Body of pancreas (tissue), 4 donors: Measurements from ENCODE around the gene ZBED1.

ENCODE experiments used
- POLR2A ChIP-seq, 3 donors: fragments of 450-650 bp; IDR thresholded peaks; one replicate each; pipeline ENCODE4 v1.6.1; 2016; ENCODE audit warnings: antibody characterized with exemption in 3 of 3, mild to moderate bottlenecking in 2 of 3
- TF ChIP-seq, protein P1 (sequence below), 7 experiments: fragments of 450-650 bp in 4 of 7; fragments of 200-600 bp in 3 of 7; sonication (generic) in 3 of 7; IDR thresholded peaks; one replicate each; pipeline ENCODE4 v1.5.1; 2016 to 2019; ENCODE audit warnings: antibody characterized with exemption in 7 of 7

DNA sequence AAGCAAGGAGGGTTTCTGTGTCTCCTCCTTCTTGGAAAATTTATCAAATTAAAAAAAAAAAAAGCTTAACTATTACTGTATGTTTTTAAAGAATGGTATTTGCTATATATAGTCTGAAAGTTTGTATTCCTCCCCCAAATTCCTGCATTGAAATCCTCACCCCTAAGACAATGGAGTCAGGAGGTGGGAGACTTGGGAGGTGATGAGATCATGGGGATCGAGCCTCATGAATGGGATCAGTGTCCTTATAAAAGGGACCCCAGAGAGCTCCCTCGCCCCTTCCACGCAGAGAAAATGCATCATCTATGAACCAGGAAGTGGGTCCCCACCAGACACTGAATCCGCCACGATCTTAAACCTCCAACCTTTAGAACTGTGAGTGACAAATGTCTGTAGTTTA, 50.1 kb downstream of the ZBED1 start:
- TF ChIP-seq, protein P1, sequence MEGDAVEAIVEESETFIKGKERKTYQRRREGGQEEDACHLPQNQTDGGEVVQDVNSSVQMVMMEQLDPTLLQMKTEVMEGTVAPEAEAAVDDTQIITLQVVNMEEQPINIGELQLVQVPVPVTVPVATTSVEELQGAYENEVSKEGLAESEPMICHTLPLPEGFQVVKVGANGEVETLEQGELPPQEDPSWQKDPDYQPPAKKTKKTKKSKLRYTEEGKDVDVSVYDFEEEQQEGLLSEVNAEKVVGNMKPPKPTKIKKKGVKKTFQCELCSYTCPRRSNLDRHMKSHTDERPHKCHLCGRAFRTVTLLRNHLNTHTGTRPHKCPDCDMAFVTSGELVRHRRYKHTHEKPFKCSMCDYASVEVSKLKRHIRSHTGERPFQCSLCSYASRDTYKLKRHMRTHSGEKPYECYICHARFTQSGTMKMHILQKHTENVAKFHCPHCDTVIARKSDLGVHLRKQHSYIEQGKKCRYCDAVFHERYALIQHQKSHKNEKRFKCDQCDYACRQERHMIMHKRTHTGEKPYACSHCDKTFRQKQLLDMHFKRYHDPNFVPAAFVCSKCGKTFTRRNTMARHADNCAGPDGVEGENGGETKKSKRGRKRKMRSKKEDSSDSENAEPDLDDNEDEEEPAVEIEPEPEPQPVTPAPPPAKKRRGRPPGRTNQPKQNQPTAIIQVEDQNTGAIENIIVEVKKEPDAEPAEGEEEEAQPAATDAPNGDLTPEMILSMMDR (IDR thresholded peaks at IDR 0.05): no peak
- TF ChIP-seq POLR2A (IDR thresholded peaks at IDR 0.05): no peak
